Measurements from ENCODE around the gene INSYN2B. TPM values are rescaled to one million over a fixed set of nuclear protein-coding genes. Genes with fewer than 3 reads are reported as not detected.

Gene INSYN2B
- total RNA-seq, 4 donors from 2014 or later: 0.16 to 0.34 TPM; not detected in 2

DNA sequence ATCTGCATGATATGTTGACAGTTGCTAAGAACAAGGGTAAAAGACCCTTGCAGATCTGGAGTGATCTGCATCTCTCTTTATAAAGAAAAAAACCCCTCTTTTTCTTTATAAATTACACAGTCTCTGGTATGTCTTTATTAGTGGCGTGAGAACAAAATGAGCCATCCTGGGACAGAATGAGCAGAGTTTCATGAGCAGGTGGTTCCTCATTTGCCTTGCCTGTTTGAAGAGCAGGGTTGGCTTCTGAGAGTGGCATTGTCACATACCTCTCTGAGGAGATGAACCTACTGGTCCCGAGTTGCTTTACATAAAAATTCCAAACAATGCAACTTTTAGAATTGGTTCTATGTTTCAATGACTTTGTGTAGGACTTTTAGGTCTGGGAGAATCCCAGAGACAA, 94.3 kb downstream of the INSYN2B start:
- TF ChIP-seq, protein P1, sequence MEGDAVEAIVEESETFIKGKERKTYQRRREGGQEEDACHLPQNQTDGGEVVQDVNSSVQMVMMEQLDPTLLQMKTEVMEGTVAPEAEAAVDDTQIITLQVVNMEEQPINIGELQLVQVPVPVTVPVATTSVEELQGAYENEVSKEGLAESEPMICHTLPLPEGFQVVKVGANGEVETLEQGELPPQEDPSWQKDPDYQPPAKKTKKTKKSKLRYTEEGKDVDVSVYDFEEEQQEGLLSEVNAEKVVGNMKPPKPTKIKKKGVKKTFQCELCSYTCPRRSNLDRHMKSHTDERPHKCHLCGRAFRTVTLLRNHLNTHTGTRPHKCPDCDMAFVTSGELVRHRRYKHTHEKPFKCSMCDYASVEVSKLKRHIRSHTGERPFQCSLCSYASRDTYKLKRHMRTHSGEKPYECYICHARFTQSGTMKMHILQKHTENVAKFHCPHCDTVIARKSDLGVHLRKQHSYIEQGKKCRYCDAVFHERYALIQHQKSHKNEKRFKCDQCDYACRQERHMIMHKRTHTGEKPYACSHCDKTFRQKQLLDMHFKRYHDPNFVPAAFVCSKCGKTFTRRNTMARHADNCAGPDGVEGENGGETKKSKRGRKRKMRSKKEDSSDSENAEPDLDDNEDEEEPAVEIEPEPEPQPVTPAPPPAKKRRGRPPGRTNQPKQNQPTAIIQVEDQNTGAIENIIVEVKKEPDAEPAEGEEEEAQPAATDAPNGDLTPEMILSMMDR (IDR thresholded peaks at IDR 0.05; ENCODE audit: low read depth): no peak

GRCh38 chr5:169881702-169882303, 98.5 kb downstream of the INSYN2B start:
- TF ChIP-seq, protein P1 (IDR thresholded peaks at IDR 0.05; ENCODE audit: low read depth): no peak

- TF ChIP-seq, protein P1 (IDR thresholded peaks at IDR 0.05; ENCODE audit: low read depth): no peak
Observed at GRCh38 chr5:169880785-169881184, 99.5 kb downstream of the INSYN2B start.

GRCh38 chr5:169880012-169880663, 100.2 kb downstream of the INSYN2B start:
- TF ChIP-seq, protein P1 (IDR thresholded peaks at IDR 0.05; ENCODE audit: low read depth): no peak

DNA sequence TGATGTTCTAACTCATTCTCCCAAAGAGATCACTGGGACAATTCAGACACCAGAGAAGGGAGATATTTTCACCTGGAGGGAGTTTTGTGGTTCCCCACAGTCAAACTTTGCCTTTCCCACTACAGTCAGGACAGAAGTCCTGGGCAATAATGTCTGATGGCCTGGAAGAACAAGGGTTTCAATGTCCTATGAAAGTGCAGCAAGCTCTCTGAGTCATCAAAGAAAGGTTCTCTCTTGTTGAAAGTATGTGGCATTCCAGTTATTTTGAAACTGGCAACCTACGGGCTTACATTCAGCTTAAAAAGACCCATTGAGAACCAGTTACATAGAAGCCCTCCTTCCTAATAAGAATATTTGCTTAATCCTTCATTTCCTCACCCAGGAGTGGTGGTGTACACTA, 103.9 kb downstream of the INSYN2B start:
- TF ChIP-seq, protein P1 (IDR thresholded peaks at IDR 0.05; ENCODE audit: low read depth): no peak

DNA sequence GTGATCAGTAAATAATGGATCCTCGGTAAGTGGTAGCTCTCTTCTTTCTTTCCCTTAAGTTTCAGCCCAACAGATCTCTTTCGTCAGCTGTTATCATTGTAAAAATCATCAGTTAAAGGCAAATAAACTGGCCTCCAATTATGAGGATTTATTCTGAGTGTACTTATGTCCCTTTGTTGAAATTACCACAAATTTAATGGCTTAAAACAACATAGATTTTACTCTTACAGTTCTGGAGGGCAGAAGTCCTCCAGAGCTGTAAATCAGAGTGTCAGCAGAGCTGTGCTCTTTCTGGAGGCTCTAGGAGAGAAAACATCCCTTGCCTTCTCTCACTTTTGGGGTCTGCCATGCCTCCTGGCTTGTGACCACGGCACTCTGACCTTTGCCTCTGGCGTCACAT, 104.6 kb downstream of the INSYN2B start:
- TF ChIP-seq, protein P1 (IDR thresholded peaks at IDR 0.05; ENCODE audit: low read depth): no peak

DNA sequence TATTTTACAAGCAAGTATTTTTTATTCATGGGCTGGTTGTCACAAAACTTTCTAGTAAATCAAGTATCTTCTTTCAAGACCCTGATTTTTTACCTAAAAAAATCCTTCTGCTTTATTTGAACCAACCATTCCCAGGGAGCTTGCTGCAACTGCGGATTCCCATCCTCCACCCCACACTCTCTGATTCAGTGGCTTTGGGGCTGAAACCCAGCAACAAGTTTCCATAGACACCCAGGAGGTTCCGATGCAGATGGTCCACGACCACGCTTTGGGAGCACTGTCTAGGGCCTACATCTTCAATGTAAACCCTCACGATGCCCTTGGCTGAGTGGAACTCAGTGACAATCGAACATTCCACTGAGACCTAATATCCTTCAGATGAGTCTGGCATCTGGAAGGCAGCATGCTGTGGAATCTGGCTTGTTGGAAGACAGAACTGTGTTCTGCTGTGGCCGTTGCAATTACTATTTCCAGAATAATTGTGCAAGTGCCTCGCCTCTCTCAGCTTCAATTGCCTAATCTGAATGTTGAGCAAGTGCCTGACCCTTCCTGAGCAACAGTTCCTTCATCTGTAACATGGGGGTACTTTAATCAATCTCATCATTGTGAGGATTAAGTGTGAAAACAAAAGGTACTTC, 105.1 kb downstream of the INSYN2B start:
- TF ChIP-seq, protein P1 (IDR thresholded peaks at IDR 0.05; ENCODE audit: low read depth): no peak

All from subcutaneous adipose tissue (tissue), 4 donors.